Keratinocyte (primary cell): ENCODE measurements around the gene LRRC4C. TPM values are rescaled to one million over a fixed set of nuclear protein-coding genes. Genes with fewer than 3 reads are reported as not detected.

Source experiments
- DNase-seq: peaks from one replicate; pipeline ENCODE4 v3.0.0-alpha.2; 2011; ENCODE audit warnings: low read depth, missing footprints, low spot score
- FAIRE-seq: peaks from 2 replicates; lab custom pipeline; 2011; peaks lifted over from hg19 to GRCh38; lab: Jason Lieb, UNC
- H2AFZ ChIP-seq: 2 replicates; pipeline ENCODE4 v1.6.0; 2012; ENCODE audit warnings: low read length, control low read depth, inconsistent platforms; ENCODE audit not compliant: control insufficient read depth
- H3K27ac ChIP-seq: 2 replicates; pipeline ENCODE4 v1.5.1; 2011; ENCODE audit warnings: low read length; ENCODE audit not compliant: control insufficient read depth, insufficient read depth
- H3K27me3 ChIP-seq: 3 replicates; pipeline ENCODE4 v1.6.0; 2011; ENCODE audit warnings: low read length; ENCODE audit not compliant: control insufficient read depth, insufficient read depth; ENCODE audit errors: extremely low read depth
- H3K36me3 ChIP-seq, 2 experiments: 2 replicates in 1 of 2; 3 replicates in 1 of 2; pipeline ENCODE4 v1.5.1; 2011; ENCODE audit warnings: low read length in 2 of 2, mild to moderate bottlenecking in 1 of 2; ENCODE audit not compliant: control insufficient read depth in 2 of 2, insufficient read depth in 2 of 2; ENCODE audit errors: extremely low read depth in 1 of 2
- H3K4me1 ChIP-seq: 3 replicates; pipeline ENCODE4 v1.5.1; 2011; ENCODE audit warnings: low read length; ENCODE audit not compliant: control insufficient read depth, insufficient read depth; ENCODE audit errors: extremely low read depth
- H3K4me2 ChIP-seq: 3 replicates; pipeline ENCODE4 v1.6.0; 2011; ENCODE audit warnings: low read depth, low read length; ENCODE audit not compliant: control insufficient read depth, insufficient read depth; ENCODE audit errors: extremely low read depth
- H3K4me3 ChIP-seq, 3 experiments: fragments of 200-600 bp in 1 of 3; sonication (generic) in 1 of 3; 2 replicates in 2 of 3; 3 replicates in 1 of 3; pipeline ENCODE4 v1.5.1; 2011 to 2016; ENCODE audit warnings: low read length in 3 of 3, mild to moderate bottlenecking in 3 of 3, control low read depth in 2 of 3, inconsistent platforms in 1 of 3, low read depth in 1 of 3, mixed read lengths in 1 of 3, mixed run types in 1 of 3, moderate library complexity in 1 of 3; ENCODE audit not compliant: control insufficient read depth in 2 of 3, insufficient read depth in 2 of 3; ENCODE audit errors: extremely low read depth in 1 of 3
- H3K79me2 ChIP-seq: 2 replicates; pipeline ENCODE4 v1.6.0; 2012; ENCODE audit warnings: low read length; ENCODE audit not compliant: control insufficient read depth, insufficient read depth
- H3K9ac ChIP-seq: 3 replicates; pipeline ENCODE4 v1.6.0; 2011; ENCODE audit warnings: low read length; ENCODE audit not compliant: control insufficient read depth, insufficient read depth; ENCODE audit errors: extremely low read depth
- H3K9me1 ChIP-seq: 3 replicates; pipeline ENCODE4 v1.6.0; 2011; ENCODE audit warnings: low read length; ENCODE audit not compliant: control insufficient read depth, insufficient read depth; ENCODE audit errors: extremely low read depth
- H3K9me3 ChIP-seq: 2 replicates; pipeline ENCODE4 v1.5.1; 2012; ENCODE audit warnings: low read depth, low read length; ENCODE audit not compliant: control insufficient read depth
- H4K20me1 ChIP-seq: 3 replicates; pipeline ENCODE4 v1.6.0; 2011; ENCODE audit warnings: low read length; ENCODE audit not compliant: control insufficient read depth, insufficient read depth; ENCODE audit errors: extremely low read depth
- EZH2 ChIP-seq: IDR thresholded peaks from one replicate; pipeline ENCODE4 v1.6.1; 2012; ENCODE audit warnings: inconsistent platforms, mild to moderate bottlenecking, low read length, moderate library complexity
- dilution Hi-C: fragments of 300-500 bp; cut with MboI; formaldehyde crosslinking; loops from one replicate; pipeline ENCODE4 v1.7.0; 2020; ENCODE audit warnings: low sequenced_read_pairs; ENCODE audit not compliant: extremely low pct_ligation_motif_present
- polyA plus RNA-seq, 5 experiments: library from polyadenylated mRNA; depleted of rRNA in 3 of 5; stranded (reverse) in 3 of 5; stranded (forward) in 1 of 5; unstranded in 1 of 5; fragments of >200 nt; gene quantifications; 1 replicate in 1 of 5; 2 replicates in 3 of 5; 3 replicates in 1 of 5; pipeline versions ENCODE4 v1.2.1 to v1.2.3, GENCODE V29; 2011 to 2012; ENCODE audit warnings: missing spikeins in 2 of 5, low read depth in 1 of 5, low replicate concordance in 1 of 5
- TF ChIP-seq, protein P1 (sequence below), 3 experiments: IDR thresholded peaks in 1 of 3; conservative IDR thresholded peaks in 1 of 3; optimal IDR thresholded peaks in 1 of 3; 2 replicates in 2 of 3; 3 replicates in 1 of 3; pipeline versions ENCODE3 to v1.5.1; 2011; ENCODE audit warnings: low read length in 3 of 3, mild to moderate bottlenecking in 3 of 3, moderate library complexity in 2 of 3, control low read depth in 1 of 3, inconsistent platforms in 1 of 3; ENCODE audit not compliant: insufficient read depth in 2 of 3; ENCODE audit errors: extremely low read depth in 1 of 3

Gene LRRC4C
- polyA plus RNA-seq, 1 donor (not counting 4 experiments of a cell fraction or from before 2014, with no cell fraction given): not detected

GRCh38 chr11:41050791-41051190 lies 408.7 kb downstream of the LRRC4C start:
- H3K9me3 ChIP-seq: no peaks in the 10 kb centered on the region
- H3K36me3 ChIP-seq: no peaks in the 10 kb centered on the region
- FAIRE-seq (peak; percentile 49), DNase-seq (no peak)
- no peaks in the 10 kb centered on the region for H3K9me1 ChIP-seq
- H2AFZ ChIP-seq: no peak overlapping the region
- peak overlapping the region; percentile 76 for H3K27ac ChIP-seq
- TF ChIP-seq EZH2: no peak
- TF ChIP-seq, protein P1, sequence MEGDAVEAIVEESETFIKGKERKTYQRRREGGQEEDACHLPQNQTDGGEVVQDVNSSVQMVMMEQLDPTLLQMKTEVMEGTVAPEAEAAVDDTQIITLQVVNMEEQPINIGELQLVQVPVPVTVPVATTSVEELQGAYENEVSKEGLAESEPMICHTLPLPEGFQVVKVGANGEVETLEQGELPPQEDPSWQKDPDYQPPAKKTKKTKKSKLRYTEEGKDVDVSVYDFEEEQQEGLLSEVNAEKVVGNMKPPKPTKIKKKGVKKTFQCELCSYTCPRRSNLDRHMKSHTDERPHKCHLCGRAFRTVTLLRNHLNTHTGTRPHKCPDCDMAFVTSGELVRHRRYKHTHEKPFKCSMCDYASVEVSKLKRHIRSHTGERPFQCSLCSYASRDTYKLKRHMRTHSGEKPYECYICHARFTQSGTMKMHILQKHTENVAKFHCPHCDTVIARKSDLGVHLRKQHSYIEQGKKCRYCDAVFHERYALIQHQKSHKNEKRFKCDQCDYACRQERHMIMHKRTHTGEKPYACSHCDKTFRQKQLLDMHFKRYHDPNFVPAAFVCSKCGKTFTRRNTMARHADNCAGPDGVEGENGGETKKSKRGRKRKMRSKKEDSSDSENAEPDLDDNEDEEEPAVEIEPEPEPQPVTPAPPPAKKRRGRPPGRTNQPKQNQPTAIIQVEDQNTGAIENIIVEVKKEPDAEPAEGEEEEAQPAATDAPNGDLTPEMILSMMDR (optimal IDR thresholded peaks at IDR 0.05 in 1 of 3, IDR thresholded peaks at IDR 0.05 in 1 of 3, conservative IDR thresholded peaks at IDR 0.05 in 1 of 3; ENCODE audit: extremely low read depth in 1 of 3, insufficient read depth in 2 of 3, low read length in 3 of 3): no peak
- no peak overlapping the region for H3K4me3 ChIP-seq
- no peak overlapping the region for H3K4me2 ChIP-seq
- no peaks in the 10 kb centered on the region for H3K79me2 ChIP-seq
- H4K20me1 ChIP-seq: no peaks in the 10 kb centered on the region
- H3K4me1 ChIP-seq: peaks cover 30% of the 10 kb centered on the region
- no peak overlapping the region for H3K9ac ChIP-seq
- dilution Hi-C loops: no loop called here
- no peaks in the 10 kb centered on the region for H3K27me3 ChIP-seq

- no peaks in the 10 kb centered on the region for H3K9me3 ChIP-seq
- DNase-seq (no peak), FAIRE-seq (no peak)
- H3K4me3 ChIP-seq: no peak overlapping the region
- H3K27me3 ChIP-seq: no peaks in the 10 kb centered on the region
- no peaks in the 10 kb centered on the region for H3K79me2 ChIP-seq
- no peak overlapping the region for H3K27ac ChIP-seq
- peaks cover 7% of the 10 kb centered on the region for H3K4me1 ChIP-seq
- no peak overlapping the region for H2AFZ ChIP-seq
- H3K9me1 ChIP-seq: no peaks in the 10 kb centered on the region
- no peak overlapping the region for H3K4me2 ChIP-seq
- no peaks in the 10 kb centered on the region for H3K36me3 ChIP-seq
- no peak overlapping the region for H3K9ac ChIP-seq
- no peaks in the 10 kb centered on the region for H4K20me1 ChIP-seq
- TF ChIP-seq, protein P1 (optimal IDR thresholded peaks at IDR 0.05 in 1 of 3, IDR thresholded peaks at IDR 0.05 in 1 of 3, conservative IDR thresholded peaks at IDR 0.05 in 1 of 3; ENCODE audit: extremely low read depth in 1 of 3, insufficient read depth in 2 of 3, low read length in 3 of 3): no peak
- TF ChIP-seq EZH2: no peak
- dilution Hi-C loops: no loop called here
These were observed 412.2 kb downstream of the LRRC4C start for GRCh38 chr11:41047229-41047628.
